Measurements from ENCODE around the gene RNU1-1. TPM values are rescaled to one million over a fixed set of nuclear protein-coding genes. Genes with fewer than 3 reads are reported as not detected.
A peak's percentile ranks its signal among the peaks of the same experiment; 100 is the strongest.
"Not testable (repeated sequence)": the region's sequence is repeated elsewhere in the genome, so short reads cannot be mapped to it uniquely, and the experiment has no call there.

The RNU1-1 gene
- total and polyA plus RNA-seq, 12 donors: 635 to 5,242 (median 1,949) TPM; not detected in 2

DNA sequence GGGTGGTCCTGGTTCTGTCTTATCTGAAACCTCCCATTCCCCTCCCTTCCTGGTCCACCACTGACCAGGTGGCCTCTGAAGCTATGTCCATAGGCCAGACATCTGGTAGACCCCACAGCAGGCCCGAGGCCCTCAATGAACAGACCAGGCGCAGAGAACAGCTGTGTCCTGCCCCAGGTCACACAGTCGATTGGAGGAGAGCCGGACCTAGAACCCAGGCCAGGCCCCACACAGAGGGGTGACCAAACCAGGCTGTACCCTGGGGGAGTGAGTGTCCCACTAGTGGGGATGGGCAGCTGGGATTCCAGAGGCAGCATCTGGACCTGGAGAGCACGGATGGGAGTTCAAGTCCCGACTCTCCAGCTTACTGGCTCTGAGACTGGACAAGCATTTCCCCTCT lies 29.2 kb downstream of the RNU1-1 start:
- intact Hi-C loops (cut with DNase I): no loop called here
- peaks cover 0 to 97% (median 24%) of the 10 kb centered on the region in 9 donors for H3K36me3 ChIP-seq

GRCh38 chr1:16484501-16484835 lies 29.6 kb downstream of the RNU1-1 start:
- TF ChIP-seq CTCF (IDR thresholded peaks at IDR 0.05): no peak
- DNase-seq (no peak), ATAC-seq (peak in 1 of 8 donors; percentile 39)
- Histone ChIP-seq H3K4me1 (no peaks in the 10 kb centered on the region), H3K36me3 (peaks cover 0 to 97% (median 24%) of the 10 kb centered on the region in 9 donors), H3K4me3 (no peak overlapping the region), H3K27me3 (no peaks in the 10 kb centered on the region), H3K27ac (no peak overlapping the region), H3K9me3 (no peaks in the 10 kb centered on the region)
- WGBS, 2 donors: 93 to 100% methylated on average over 6 to 8 of the region's 8 CpGs
- intact Hi-C loops (cut with DNase I): no loop called here

More for the DNA sequence above, 29.2 kb downstream of the RNU1-1 start:
- no peak for TF ChIP-seq CTCF (IDR thresholded peaks at IDR 0.05)
- Histone ChIP-seq H3K27me3 (no peaks in the 10 kb centered on the region), H3K9me3 (no peaks in the 10 kb centered on the region), H3K4me1 (no peaks in the 10 kb centered on the region), H3K4me3 (no peak overlapping the region), H3K27ac (no peak overlapping the region)
- 93 to 94% methylated on average over 6 of the region's 6 CpGs for WGBS, 2 donors
- DNase-seq (no peak), ATAC-seq (peak in 1 of 8 donors; percentile 20)

DNA sequence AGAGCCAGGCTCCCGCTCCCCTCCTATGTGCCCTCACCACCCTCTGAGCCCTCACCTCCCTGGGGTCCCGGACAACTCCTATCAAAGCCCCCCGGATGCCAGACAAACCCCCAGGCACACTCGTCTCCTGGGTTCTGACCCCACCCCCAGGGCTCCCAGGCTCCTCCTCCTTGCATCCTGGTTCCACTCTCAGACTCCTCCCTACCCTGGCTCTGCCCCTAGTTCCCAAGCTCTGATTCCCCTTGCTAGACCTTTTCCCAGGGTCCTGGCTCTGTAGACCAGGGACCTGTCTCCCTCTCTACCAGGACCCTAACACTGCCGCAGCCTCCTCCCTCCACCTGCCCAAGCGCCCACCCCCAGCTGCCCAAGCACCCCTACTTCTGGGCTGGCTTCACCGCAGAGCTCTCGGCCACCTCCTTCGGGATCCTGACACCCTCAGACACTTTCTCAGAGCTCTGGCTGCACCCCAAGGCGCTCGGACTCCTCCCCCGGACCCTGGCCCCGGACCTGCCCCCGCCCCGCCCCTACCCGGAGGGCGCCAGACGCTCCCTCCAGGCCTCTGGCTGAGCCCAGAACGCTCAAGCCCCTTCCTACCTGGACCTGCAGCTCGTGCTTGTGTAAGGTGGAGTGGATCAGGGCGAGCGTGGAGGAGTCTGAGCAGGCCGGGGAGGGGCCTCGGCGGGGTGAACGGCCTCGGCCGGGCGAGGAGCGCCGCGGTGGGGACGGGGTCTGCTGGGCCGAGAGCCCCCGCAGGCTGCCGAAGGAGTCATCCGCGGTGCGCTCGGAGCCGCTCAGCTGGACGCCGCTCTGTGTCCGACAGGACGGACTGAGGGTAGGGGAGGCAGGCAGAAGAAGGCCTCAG lies 30.2 kb downstream of the RNU1-1 start:
- DNase-seq; H3K4me3 ChIP-seq; H3K27ac ChIP-seq; H3K9me3 ChIP-seq; H3K4me1 ChIP-seq; H3K27me3 ChIP-seq; intact Hi-C loops (cut with DNase I): not testable (repeated sequence)
- 85 to 92% methylated on average over 11 to 45 of the region's 45 CpGs for WGBS, 2 donors
- H3K36me3 ChIP-seq: peaks cover 0 to 97% (median 24%) of the 10 kb centered on the region in 9 donors
- ATAC-seq: peak in 1 of 8 donors; percentile 38

GRCh38 chr1:16483146-16483545 lies 30.9 kb downstream of the RNU1-1 start:
- H3K27ac ChIP-seq; intact Hi-C loops (cut with DNase I); H3K4me1 ChIP-seq; H3K27me3 ChIP-seq; DNase-seq; H3K9me3 ChIP-seq; H3K4me3 ChIP-seq; ATAC-seq: not testable (repeated sequence)
- WGBS, 2 donors: 95 to 98% methylated on average over 19 to 26 of the region's 26 CpGs
- H3K36me3 ChIP-seq: peaks cover 0 to 97% (median 24%) of the 10 kb centered on the region in 9 donors

DNA sequence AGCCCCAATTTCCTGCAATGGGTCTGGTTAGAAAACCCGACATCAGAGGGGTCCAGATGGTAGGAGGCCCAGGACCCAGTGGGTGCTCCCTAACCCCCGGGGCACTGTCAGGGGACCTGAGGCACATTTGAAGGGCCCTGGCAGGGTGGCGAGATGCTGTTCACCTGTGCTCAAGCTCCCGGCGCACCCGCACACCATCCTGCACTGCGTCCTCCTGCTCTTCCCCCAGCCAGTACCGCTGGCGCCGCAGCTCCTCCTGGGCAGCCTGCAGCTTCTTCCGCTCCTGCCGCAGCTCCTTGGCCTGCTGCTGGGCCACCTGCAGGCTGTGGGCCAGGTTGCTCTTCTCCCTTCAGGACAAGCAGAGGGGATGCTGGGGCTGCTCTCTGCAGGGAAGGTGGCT lies 36.0 kb downstream of the RNU1-1 start:
- ATAC-seq (no peak), DNase-seq (no peak)
- Histone ChIP-seq H3K27me3 (no peaks in the 10 kb centered on the region), H3K4me1 (no peaks in the 10 kb centered on the region), H3K4me3 (no peak overlapping the region), H3K9me3 (no peaks in the 10 kb centered on the region), H3K27ac (no peak overlapping the region), H3K36me3 (peaks cover 0 to 99% (median 28%) of the 10 kb centered on the region in 9 donors)
- no peak for TF ChIP-seq CTCF (IDR thresholded peaks at IDR 0.05)
- intact Hi-C loops (cut with DNase I): no loop called here
- WGBS, 2 donors: 94 to 99% methylated on average over 12 of the region's 12 CpGs

- intact Hi-C loops (cut with DNase I); H3K27me3 ChIP-seq; DNase-seq; H3K4me3 ChIP-seq; H3K4me1 ChIP-seq; H3K9me3 ChIP-seq; H3K27ac ChIP-seq: not testable (repeated sequence)
- 91 to 94% methylated on average over 25 to 28 of the region's 29 CpGs for WGBS, 2 donors
- ATAC-seq: peak in 6 of 8 donors; percentile 14 to 56 (median 24)
- peaks cover 0 to 99% (median 25%) of the 10 kb centered on the region in 9 donors for H3K36me3 ChIP-seq
These were observed 38.0 kb downstream of the RNU1-1 start for GRCh38 chr1:16475771-16476770.

- H3K27ac ChIP-seq; DNase-seq; H3K9me3 ChIP-seq; H3K4me1 ChIP-seq; H3K4me3 ChIP-seq; intact Hi-C loops (cut with DNase I); H3K27me3 ChIP-seq; ATAC-seq: not testable (repeated sequence)
- peaks cover 0 to 92% (median 22%) of the 10 kb centered on the region in 9 donors for H3K36me3 ChIP-seq
- 96 to 98% methylated on average over 2 of the region's 2 CpGs for WGBS, 2 donors
These were observed 39.2 kb downstream of the RNU1-1 start for GRCh38 chr1:16474891-16475290.

All from heart right ventricle (tissue), 16 donors.